DLD1 (cell line): Measurements from ENCODE around the gene MGAT4A.

Experiments used
- in situ Hi-C: cut with HindIII; loops from 2 replicates; pipeline ENCODE4 v1.10.0; 2017; ENCODE audit warnings: low sequenced_read_pairs

MGAT4A gene

GRCh38 chr2:98704499-98705332, 26.2 kb downstream of the MGAT4A start:
- in situ Hi-C loops: no loop called here

- in situ Hi-C loops: no loop called here
These were observed 27.2 kb downstream of the MGAT4A start for GRCh38 chr2:98703738-98704137.

GRCh38 chr2:98702858-98703620, 27.9 kb downstream of the MGAT4A start:
- in situ Hi-C loops: no loop called here

DNA sequence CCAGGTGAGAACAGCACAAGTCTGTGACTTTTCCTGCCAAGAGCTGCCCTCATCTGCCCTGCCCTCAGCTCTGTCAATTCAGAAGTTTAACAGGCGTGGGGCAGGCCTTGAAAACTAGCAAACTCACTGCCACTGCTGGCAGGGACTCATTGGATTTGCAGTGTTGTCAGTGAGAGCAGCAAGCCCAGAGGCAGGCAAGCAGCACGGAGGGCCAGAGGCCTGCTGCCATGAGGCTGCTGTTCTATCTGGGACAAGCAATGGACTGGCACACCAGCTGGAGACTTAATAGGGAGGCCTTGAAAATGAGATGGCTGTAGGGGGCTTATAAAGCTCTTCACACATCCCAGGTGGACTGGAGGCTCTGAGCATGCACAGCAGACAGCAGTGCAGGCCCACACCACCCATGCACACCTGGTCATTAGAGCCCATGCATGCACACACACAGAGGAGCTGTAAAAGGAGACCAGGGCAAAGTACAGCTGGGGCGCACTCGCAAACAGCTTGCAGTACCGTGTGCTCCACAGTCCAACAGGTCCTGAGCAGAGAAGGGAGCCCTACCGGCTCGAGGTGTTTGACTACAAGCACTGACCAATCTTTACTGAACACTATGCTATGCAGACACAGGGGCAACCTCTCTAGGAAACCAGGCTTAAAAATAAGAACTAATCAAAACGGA, 28.7 kb downstream of the MGAT4A start:
- in situ Hi-C loops: no loop called here

- in situ Hi-C loops: no loop called here
These were observed 29.7 kb downstream of the MGAT4A start for GRCh38 chr2:98701230-98701629.

GRCh38 chr2:98698896-98699295, 32.0 kb downstream of the MGAT4A start:
- in situ Hi-C loops: no loop called here

DNA sequence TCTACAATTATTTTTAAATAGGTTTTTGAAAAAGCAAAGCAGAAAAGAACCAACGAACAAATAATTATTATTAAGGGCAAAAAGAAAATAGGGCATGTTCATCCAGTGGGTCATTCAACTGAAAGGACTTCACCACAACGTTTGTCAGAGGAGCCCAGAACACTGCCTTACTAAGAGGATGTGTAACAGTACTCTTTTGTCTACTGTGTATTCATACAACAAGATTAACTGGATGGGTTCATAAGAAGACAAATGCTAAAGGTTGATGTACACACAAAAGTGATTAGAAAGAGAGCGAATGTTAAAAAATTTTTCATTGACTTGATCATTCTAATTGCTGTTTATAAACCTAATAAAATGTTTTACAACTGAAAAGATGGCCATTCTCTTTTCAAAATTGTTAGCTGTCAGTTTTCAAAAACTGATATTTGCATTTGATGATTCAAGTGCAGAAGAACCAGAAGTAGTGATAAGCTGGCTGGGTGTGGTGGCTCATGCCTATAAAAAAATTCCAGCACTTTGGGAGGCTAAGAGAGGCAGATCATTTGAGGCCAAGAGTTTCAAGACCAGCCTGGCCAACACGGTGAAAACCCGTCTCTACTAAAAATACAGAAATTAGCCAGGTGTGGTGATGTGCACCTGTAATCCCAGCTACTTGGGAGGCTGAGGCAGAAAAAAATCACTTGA, 33.1 kb downstream of the MGAT4A start:
- in situ Hi-C loops: no loop called here

DNA sequence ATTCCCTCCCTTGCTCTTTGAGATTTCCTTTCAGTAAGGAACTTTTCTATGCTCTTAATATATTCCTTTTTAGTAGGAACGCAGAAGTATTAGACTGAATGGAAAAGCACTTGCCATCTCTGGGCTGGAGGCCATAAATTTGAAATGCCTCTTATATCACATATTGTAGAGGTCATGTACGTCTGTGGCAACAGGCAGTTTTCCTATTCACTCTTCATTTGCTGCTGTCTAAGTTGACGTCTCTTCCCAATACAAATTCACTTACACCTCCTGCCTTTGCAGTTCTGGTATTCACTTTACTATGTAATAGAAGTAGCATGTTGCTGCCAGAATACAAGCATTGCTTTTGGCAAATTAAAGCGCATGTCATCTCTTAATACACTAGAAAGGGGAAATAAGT, 34.7 kb downstream of the MGAT4A start:
- in situ Hi-C loops: no loop called here

- in situ Hi-C loops: no loop called here
These were observed 35.7 kb downstream of the MGAT4A start for GRCh38 chr2:98695255-98695654.

- in situ Hi-C loops: no loop called here
These were observed 37.5 kb downstream of the MGAT4A start for GRCh38 chr2:98693477-98693876.

DNA sequence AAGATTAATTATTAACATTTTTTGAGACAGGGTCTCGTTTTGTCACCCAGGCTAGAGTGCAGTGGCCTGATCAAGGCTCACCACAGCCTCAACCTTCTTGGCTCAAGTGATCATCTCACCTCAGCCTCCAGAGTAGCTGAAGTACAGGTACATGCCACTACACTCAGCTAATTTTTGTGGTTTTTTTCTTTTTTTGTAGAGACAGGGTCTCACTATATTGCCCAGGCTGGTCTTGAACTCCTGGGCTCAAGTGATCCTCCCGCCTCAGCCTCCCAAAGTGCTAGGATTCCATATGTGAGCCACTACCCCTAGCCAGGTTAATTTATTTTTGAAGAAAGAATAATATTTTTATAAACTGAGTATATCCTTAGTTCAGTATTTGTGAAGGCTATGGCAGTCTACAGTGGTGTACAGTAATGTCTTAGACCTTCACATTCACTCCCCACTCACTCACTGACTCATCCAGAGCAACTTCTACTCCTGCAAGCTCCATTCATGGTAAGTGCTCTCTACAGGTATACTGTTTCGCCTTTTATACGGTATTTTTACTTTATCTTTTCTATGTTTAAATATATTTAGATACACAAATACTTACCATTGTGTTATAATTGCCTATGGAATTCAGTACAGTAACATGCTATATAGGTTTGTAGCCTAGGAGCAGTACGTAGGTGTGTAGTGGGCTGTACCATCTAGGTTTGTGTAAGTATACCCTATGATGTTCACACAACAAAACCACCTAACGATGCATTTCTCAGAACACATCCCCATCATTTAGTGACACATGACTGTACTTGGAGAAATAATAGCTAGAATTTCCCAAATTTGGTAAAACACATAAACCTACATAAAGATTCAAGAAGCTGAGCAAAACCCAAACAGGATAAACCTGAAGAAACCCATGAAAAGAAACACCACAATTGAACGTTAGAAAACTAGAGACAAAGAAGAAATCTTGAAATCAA, 38.6 kb downstream of the MGAT4A start:
- in situ Hi-C loops: no loop called here

DNA sequence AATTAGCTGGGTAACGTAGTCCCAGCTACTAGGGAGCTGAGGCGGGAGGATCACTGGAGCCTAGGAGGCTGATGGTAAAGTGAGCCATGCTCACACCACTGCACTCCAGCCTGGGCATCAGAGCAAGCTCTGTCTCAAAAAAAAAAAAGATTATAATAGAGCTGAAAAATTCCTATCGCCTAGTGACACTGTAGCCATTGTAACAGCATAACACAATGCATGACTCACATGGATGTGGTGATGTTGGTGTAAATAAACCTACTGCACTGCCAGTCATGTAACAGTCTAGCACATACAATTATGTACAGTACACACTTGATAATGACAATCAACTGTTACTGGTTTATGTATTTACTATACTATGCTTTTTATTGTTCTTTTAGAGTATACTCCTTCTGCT, 39.6 kb downstream of the MGAT4A start:
- in situ Hi-C loops: no loop called here

- in situ Hi-C loops: no loop called here
These were observed 44.7 kb downstream of the MGAT4A start for GRCh38 chr2:98685930-98686887.

GRCh38 chr2:98683728-98684127, 47.2 kb downstream of the MGAT4A start:
- in situ Hi-C loops: no loop called here

GRCh38 chr2:98676742-98677141, 54.2 kb downstream of the MGAT4A start:
- in situ Hi-C loops: no loop called here

DNA sequence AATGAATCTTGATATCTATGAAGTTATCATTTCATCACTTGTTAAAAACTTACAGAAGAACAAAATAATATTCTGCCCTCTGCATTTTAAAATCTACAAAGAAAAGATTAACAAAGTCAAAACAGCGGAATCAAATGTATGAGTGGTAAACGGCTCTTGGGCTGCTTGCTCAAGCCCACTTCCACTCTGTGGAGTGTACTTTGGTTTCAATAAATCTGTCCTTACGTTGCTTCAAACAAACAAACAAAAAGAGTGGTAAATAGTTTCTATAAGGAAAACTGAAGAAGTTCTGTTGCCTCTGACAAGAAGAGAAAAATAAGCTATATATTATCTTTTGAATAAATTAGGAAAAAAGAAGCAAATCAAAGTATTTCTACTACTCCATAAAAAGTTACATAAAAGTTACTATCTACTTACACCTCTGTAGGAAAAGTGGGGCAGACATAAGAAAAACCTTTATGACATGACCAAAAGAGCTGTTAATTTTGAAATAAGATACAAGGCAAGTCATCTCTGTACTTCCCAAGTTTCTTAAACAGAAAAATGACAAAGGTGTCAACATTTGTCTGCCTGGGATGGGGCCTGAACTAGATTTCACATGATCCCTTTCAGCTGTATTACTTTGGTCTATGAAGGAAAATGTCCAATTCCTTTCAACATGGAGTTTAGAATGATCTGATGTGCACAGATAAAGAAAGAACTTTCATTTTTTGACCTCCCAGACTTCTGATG, 56.5 kb downstream of the MGAT4A start:
- in situ Hi-C loops: no loop called here

GRCh38 chr2:98669675-98670074, 61.3 kb downstream of the MGAT4A start:
- in situ Hi-C loops: no loop called here

- in situ Hi-C loops: no loop called here
These were observed 65.3 kb downstream of the MGAT4A start for GRCh38 chr2:98665677-98666076.
